Measurements from ENCODE around the gene ZNF789.

The ZNF789 gene

GRCh38 chr7:99438573-99439480 lies 33.9 kb upstream of the ZNF789 start, which contains the start of the genes CPSF4 and PTCD1:
Gene CPSF4, plus strand, starts transcription at chr7:99438943. Its CDS starts 140 bp downstream, at chr7:99439083.
Gene PTCD1, minus strand, starts transcription at chr7:99438798. Its CDS starts 3,556 bp downstream, at chr7:99435242.
- Histone ChIP-seq H3K4me3 (peak within 1 kb of the TSS; percentile 87 to 99 (median 94)), H4K20me1 (peaks cover 11 to 86% (median 61%) of the 10 kb centered on the region in 11 experiments; a peak in 21 of 22 replicates), H3K27me3 (no peaks in the 10 kb centered on the region), H3K27ac (peak within 1 kb of the TSS; percentile 80 to 96 (median 88)), H3K4me1 (peaks cover 24 to 59% (median 40%) of the 10 kb centered on the region in 10 experiments), H3K36me3 (peaks cover 24 to 72% (median 50%) of the 10 kb centered on the region in 11 experiments), H3K4me2 (peak within 1 kb of the TSS; percentile 82 to 98 (median 94)), H3K9me3 (replicated peaks in 1 of 11) (no peaks in the 10 kb centered on the region), H3K9ac (peak within 1 kb of the TSS; percentile 89 to 97 (median 93))
- no peak for TF ChIP-seq Cebpa-rat (IDR thresholded peaks at IDR 0.05)

DNA sequence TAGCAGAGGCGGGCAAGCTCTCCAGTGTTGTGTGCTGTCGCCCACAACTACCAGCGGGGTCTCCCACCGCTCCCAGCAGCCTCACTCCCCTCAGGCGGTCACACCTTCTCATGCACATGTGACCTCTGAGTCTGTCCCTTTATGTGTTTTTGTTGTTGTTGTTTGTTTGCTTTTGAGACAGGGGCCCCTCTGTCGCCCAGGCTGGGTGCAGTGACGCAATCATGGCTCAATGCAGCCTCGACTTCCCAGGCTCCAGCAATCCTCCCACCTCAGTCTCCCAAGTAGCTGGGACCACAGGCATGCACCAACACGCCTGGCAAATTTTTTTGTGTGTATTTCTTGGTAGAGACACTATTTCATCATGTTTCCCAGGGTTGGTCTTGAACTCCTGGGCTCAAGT lies 32.5 kb upstream of the ZNF789 start:
- Histone ChIP-seq H3K27ac (peak overlapping the region in 2 of 11 experiments; percentile 80 to 88; a peak in 2 of 22 replicates), H3K4me2 (peak overlapping the region; percentile 82 to 98 (median 94)), H3K36me3 (peaks cover 24 to 72% (median 50%) of the 10 kb centered on the region in 11 experiments), H3K9ac (peak overlapping the region; percentile 89 to 97 (median 93); a peak in 21 of 22 replicates), H3K4me3 (peak overlapping the region; percentile 87 to 99 (median 94)), H4K20me1 (peaks cover 11 to 87% (median 50%) of the 10 kb centered on the region in 11 experiments; a peak in 21 of 22 replicates), H3K4me1 (peaks cover 24 to 59% (median 40%) of the 10 kb centered on the region in 10 experiments), H3K27me3 (no peaks in the 10 kb centered on the region), H3K9me3 (replicated peaks in 1 of 11) (no peaks in the 10 kb centered on the region)
- TF ChIP-seq Cebpa-rat (IDR thresholded peaks at IDR 0.05): peak in 3 of 11 experiments; percentile 24 to 52 (median 44); a peak in 2 of 22 replicates

DNA sequence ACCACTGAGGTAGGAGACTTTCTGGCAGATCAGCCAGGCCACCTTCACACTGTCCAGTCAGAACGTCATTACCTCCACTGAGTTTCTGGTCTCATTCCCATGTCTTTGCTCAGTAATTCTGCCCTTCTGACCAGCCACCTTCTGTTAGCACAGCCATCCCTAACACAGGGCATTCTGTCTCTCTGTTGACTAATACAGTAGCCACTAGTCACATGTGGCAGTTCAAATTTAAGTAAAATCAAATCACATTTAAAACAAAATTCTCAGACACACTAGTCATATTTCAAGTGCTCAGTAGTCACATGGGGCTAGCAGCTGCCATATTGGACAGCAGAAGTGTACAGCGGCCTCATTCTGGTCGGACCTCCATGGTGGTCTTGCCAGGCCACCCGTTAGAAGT lies 26.6 kb upstream of the ZNF789 start:
- Histone ChIP-seq H3K4me3 (no peak overlapping the region), H3K9ac (no peak overlapping the region), H3K4me1 (peaks cover 0 to 25% (median 7%) of the 10 kb centered on the region in 10 experiments; a peak in 11 of 20 replicates), H3K27ac (no peak overlapping the region), H3K27me3 (no peaks in the 10 kb centered on the region), H3K4me2 (no peak overlapping the region), H3K36me3 (peaks cover 79 to 100% (median 96%) of the 10 kb centered on the region in 11 experiments), H3K9me3 (replicated peaks in 1 of 11) (no peaks in the 10 kb centered on the region), H4K20me1 (peaks cover 24 to 90% (median 48%) of the 10 kb centered on the region in 11 experiments; a peak in 21 of 22 replicates)
- no peak for TF ChIP-seq Cebpa-rat (IDR thresholded peaks at IDR 0.05)

DNA sequence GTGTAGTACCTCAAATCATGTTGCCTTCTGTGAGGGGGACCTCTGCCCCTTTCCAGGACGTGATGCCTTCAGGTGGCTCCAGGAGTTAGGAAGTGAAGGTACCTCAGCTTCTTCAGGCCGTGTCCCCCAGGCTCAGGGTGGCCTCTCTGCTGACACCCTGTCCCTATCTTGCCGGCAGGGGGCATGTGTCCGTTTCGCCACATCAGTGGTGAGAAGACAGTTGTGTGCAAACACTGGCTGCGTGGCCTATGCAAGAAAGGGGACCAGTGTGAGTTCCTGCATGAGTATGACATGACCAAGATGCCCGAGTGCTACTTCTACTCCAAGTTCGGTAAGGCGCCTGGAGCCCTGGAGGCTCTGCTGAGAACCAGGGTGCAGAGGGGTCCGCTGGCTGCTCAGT lies 24.7 kb upstream of the ZNF789 start:
- H3K9me3 ChIP-seq (replicated peaks in 1 of 11): no peaks in the 10 kb centered on the region
- TF ChIP-seq Cebpa-rat (IDR thresholded peaks at IDR 0.05): no peak
- H3K9ac ChIP-seq: peak overlapping the region in 1 of 11 experiments; percentile 34; a peak in 1 of 22 replicates

DNA sequence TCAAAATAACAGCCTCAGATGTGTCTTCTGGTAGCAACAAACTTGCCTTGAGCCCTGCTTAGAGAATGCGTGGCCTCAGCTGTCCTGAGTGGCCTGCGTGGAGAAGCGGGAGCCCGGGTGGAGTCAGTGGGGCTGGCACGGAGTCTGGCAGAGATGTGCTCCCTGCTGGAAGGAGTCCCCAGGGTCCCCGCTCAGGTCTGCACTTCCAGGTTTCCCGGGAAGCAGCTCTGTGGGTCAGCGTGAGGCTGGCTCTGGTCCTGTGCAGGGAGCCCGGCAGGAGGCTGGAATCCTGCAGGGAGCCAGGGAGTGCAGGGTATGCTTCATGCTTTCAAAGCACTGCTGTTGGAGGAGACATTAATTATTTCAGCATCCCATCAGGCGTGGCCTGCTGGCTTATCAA lies 23.8 kb upstream of the ZNF789 start:
- no peaks in the 10 kb centered on the region for H3K9me3 ChIP-seq (replicated peaks in 1 of 11)
- TF ChIP-seq Cebpa-rat (IDR thresholded peaks at IDR 0.05): no peak
- H4K20me1 ChIP-seq: peaks cover 40 to 92% (median 63%) of the 10 kb centered on the region in 11 experiments; a peak in 21 of 22 replicates
- H3K4me1 ChIP-seq: no peaks in the 10 kb centered on the region
- H3K27me3 ChIP-seq: no peaks in the 10 kb centered on the region
- no peak overlapping the region for H3K27ac ChIP-seq
- peaks cover 96 to 100% (median 100%) of the 10 kb centered on the region in 11 experiments for H3K36me3 ChIP-seq
- H3K4me2 ChIP-seq: no peak overlapping the region
- no peak overlapping the region for H3K9ac ChIP-seq
- no peak overlapping the region for H3K4me3 ChIP-seq

More for the DNA sequence above, 24.7 kb upstream of the ZNF789 start:
- H3K4me2 ChIP-seq: no peak overlapping the region
- no peak overlapping the region for H3K4me3 ChIP-seq
- H3K4me1 ChIP-seq: peaks cover 0 to 6% (median under 1%) of the 10 kb centered on the region in 10 experiments; a peak in 7 of 20 replicates
- no peak overlapping the region for H3K27ac ChIP-seq
- peaks cover 38 to 92% (median 60%) of the 10 kb centered on the region in 11 experiments; a peak in 20 of 22 replicates for H4K20me1 ChIP-seq
- no peaks in the 10 kb centered on the region for H3K27me3 ChIP-seq
- peaks cover 96 to 100% (median 100%) of the 10 kb centered on the region in 11 experiments for H3K36me3 ChIP-seq

GRCh38 chr7:99449326-99449725 lies 23.4 kb upstream of the ZNF789 start:
- no peak for TF ChIP-seq Cebpa-rat (IDR thresholded peaks at IDR 0.05)
- H3K4me2 ChIP-seq: no peak overlapping the region
- H3K9ac ChIP-seq: no peak overlapping the region
- no peak overlapping the region for H3K27ac ChIP-seq
- no peak overlapping the region for H3K4me3 ChIP-seq
- no peaks in the 10 kb centered on the region for H3K9me3 ChIP-seq (replicated peaks in 1 of 11)
- no peaks in the 10 kb centered on the region for H3K27me3 ChIP-seq
- peaks cover 98 to 100% (median 100%) of the 10 kb centered on the region in 11 experiments for H3K36me3 ChIP-seq
- H4K20me1 ChIP-seq: peaks cover 40 to 92% (median 67%) of the 10 kb centered on the region in 11 experiments; a peak in 21 of 22 replicates
- no peaks in the 10 kb centered on the region for H3K4me1 ChIP-seq

GRCh38 chr7:99451936-99452335 lies 20.8 kb upstream of the ZNF789 start:
- no peak overlapping the region for H3K9ac ChIP-seq
- H3K4me1 ChIP-seq: no peaks in the 10 kb centered on the region
- no peak for TF ChIP-seq Cebpa-rat (IDR thresholded peaks at IDR 0.05)
- no peak overlapping the region for H3K4me3 ChIP-seq
- peaks cover 98 to 100% (median 100%) of the 10 kb centered on the region in 11 experiments for H3K36me3 ChIP-seq
- H3K27me3 ChIP-seq: no peaks in the 10 kb centered on the region
- no peaks in the 10 kb centered on the region for H3K9me3 ChIP-seq (replicated peaks in 1 of 11)
- H3K27ac ChIP-seq: no peak overlapping the region
- H3K4me2 ChIP-seq: no peak overlapping the region
- H4K20me1 ChIP-seq: peaks cover 66 to 99% (median 93%) of the 10 kb centered on the region in 11 experiments

GRCh38 chr7:99452541-99452940 lies 20.1 kb upstream of the ZNF789 start:
- Histone ChIP-seq H3K4me2 (no peak overlapping the region), H4K20me1 (peaks cover 71 to 100% (median 98%) of the 10 kb centered on the region in 11 experiments), H3K27me3 (no peaks in the 10 kb centered on the region), H3K4me1 (no peaks in the 10 kb centered on the region), H3K4me3 (no peak overlapping the region), H3K9me3 (replicated peaks in 1 of 11) (no peaks in the 10 kb centered on the region), H3K27ac (no peak overlapping the region), H3K36me3 (peaks cover 98 to 100% (median 100%) of the 10 kb centered on the region in 11 experiments), H3K9ac (no peak overlapping the region)
- no peak for TF ChIP-seq Cebpa-rat (IDR thresholded peaks at IDR 0.05)

DNA sequence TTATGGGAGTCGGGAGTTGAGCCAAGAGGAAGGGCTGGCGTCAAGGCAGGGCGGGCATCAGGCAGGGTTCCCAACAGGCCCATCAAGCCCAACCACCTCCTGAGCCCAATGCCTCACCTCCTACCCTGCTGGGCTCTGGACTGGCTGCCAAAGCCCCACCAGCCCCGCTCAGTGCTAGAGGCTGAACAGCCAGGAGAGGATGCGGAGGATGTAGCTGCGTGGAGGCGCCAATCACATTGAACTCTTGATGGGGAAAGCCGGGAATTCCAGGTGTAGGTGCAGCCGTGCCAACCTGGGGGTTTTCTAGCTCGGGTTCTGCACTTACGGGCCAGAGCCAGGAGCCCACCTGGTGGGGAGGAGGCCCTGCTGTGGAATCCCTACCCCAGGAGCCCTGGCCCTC lies 19.6 kb upstream of the ZNF789 start:
- Histone ChIP-seq H3K36me3 (peaks cover 98 to 100% (median 100%) of the 10 kb centered on the region in 11 experiments), H3K4me1 (0 out of 20 replicates have a peak, but pooled peaks cover 0 to under 1% (median 0%) of the 10 kb centered on the region in 10 experiments)
- no peak for TF ChIP-seq Cebpa-rat (IDR thresholded peaks at IDR 0.05)

More for the DNA sequence above, 19.6 kb upstream of the ZNF789 start:
- Histone ChIP-seq H3K9ac (no peak overlapping the region), H3K4me3 (no peak overlapping the region), H3K27me3 (no peaks in the 10 kb centered on the region), H3K27ac (no peak overlapping the region), H4K20me1 (peaks cover 71 to 100% (median 99%) of the 10 kb centered on the region in 11 experiments), H3K9me3 (replicated peaks in 1 of 11) (no peaks in the 10 kb centered on the region), H3K4me2 (no peak overlapping the region)
